Measurements from ENCODE around the gene ZNF44. TPM values are rescaled to one million over a fixed set of nuclear protein-coding genes. Genes with fewer than 3 reads are reported as not detected.

ZNF44 gene
- total RNA-seq, 4 donors from 2014 or later: 7.5 to 44.4 (median 23.5) TPM

- WGBS, 2 donors (ENCODE audit: low coverage in 1 of 2): 37 to 53% methylated on average over 3 to 11 of the region's 11 CpGs
- Histone ChIP-seq H3K4me1 (peaks cover 11 to 34% (median 17%) of the 10 kb centered on the region in 4 donors), H3K4me3 (peak overlapping the region; percentile 25 to 100 (median 91)), H3K27ac (peak overlapping the region; percentile 96 to 100 (median 99)), H3K36me3 (no peaks in the 10 kb centered on the region), H3K27me3 (no peaks in the 10 kb centered on the region), H3K9me3 (no peaks in the 10 kb centered on the region)
- DNase-seq: no peak
- in situ Hi-C loops (cut with MboI; ENCODE audit: low pct_ligation_motif_present in 1 of 4, low pct_unique_long_range_greater_than_20kb in 1 of 4, low sequenced_read_pairs in 3 of 4): no loop called here
- intact Hi-C loops (cut with DNase I; ENCODE audit: low total_unique reads): no loop called here
- no peak for TF ChIP-seq POLR2AphosphoS5 (IDR thresholded peaks at IDR 0.05)
- TF ChIP-seq EP300 (IDR thresholded peaks at IDR 0.05; ENCODE audit: low read depth): no peak
- TF ChIP-seq, protein P1, sequence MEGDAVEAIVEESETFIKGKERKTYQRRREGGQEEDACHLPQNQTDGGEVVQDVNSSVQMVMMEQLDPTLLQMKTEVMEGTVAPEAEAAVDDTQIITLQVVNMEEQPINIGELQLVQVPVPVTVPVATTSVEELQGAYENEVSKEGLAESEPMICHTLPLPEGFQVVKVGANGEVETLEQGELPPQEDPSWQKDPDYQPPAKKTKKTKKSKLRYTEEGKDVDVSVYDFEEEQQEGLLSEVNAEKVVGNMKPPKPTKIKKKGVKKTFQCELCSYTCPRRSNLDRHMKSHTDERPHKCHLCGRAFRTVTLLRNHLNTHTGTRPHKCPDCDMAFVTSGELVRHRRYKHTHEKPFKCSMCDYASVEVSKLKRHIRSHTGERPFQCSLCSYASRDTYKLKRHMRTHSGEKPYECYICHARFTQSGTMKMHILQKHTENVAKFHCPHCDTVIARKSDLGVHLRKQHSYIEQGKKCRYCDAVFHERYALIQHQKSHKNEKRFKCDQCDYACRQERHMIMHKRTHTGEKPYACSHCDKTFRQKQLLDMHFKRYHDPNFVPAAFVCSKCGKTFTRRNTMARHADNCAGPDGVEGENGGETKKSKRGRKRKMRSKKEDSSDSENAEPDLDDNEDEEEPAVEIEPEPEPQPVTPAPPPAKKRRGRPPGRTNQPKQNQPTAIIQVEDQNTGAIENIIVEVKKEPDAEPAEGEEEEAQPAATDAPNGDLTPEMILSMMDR (IDR thresholded peaks at IDR 0.05): no peak
- TF ChIP-seq POLR2A (IDR thresholded peaks at IDR 0.05): no peak
These were observed 508 bp upstream of the ZNF44 start for GRCh38 chr19:12295191-12295590.

GRCh38 chr19:12293777-12294248 lies 870 bp downstream of the ZNF44 start:
- Histone ChIP-seq H3K4me1 (peaks cover 20 to 46% (median 23%) of the 10 kb centered on the region in 4 donors), H3K36me3 (no peaks in the 10 kb centered on the region), H3K27ac (peak overlapping the region; percentile 96 to 100 (median 99)), H3K4me3 (peak overlapping the region; percentile 84 to 100 (median 96)), H3K9me3 (no peaks in the 10 kb centered on the region), H3K27me3 (no peaks in the 10 kb centered on the region)
- intact Hi-C loops (cut with DNase I; ENCODE audit: low total_unique reads) (no loop called here), in situ Hi-C loops (cut with MboI; ENCODE audit: low pct_ligation_motif_present in 1 of 4, low pct_unique_long_range_greater_than_20kb in 1 of 4, low sequenced_read_pairs in 3 of 4) (no loop called here)
- 0% methylated on average over 18 of the region's 18 CpGs; no CpG with 5 or more reads in 1 of the 2 donors for WGBS, 2 donors (ENCODE audit: low coverage in 1 of 2)
- DNase-seq: peak; percentile 92
- TF ChIP-seq, protein P1 (IDR thresholded peaks at IDR 0.05): no peak
- TF ChIP-seq POLR2AphosphoS5 (IDR thresholded peaks at IDR 0.05): peak; percentile 79 to 91 (median 90)
- TF ChIP-seq EP300 (IDR thresholded peaks at IDR 0.05; ENCODE audit: low read depth): no peak
- peak; percentile 66 for TF ChIP-seq POLR2A (IDR thresholded peaks at IDR 0.05)

- Histone ChIP-seq H3K27ac (peak overlapping the region in 3 of 4 donors; percentile 24 to 48 (median 44)), H3K27me3 (no peaks in the 10 kb centered on the region), H3K36me3 (peaks cover 0 to 19% (median 2%) of the 10 kb centered on the region in 4 donors), H3K9me3 (peaks cover 0 to 5% of the 10 kb centered on the region in 2 donors), H3K4me1 (peaks cover 19 to 45% (median 20%) of the 10 kb centered on the region in 4 donors), H3K4me3 (no peak overlapping the region)
- intact Hi-C loops (cut with DNase I; ENCODE audit: low total_unique reads): no loop called here
- 98% methylated on average over 7 of the region's 7 CpGs; no CpG with 5 or more reads in 1 of the 2 donors for WGBS, 2 donors (ENCODE audit: low coverage in 1 of 2)
- no peak for DNase-seq
- no peak for TF ChIP-seq EP300 (IDR thresholded peaks at IDR 0.05; ENCODE audit: low read depth)
- TF ChIP-seq, protein P1 (IDR thresholded peaks at IDR 0.05): no peak
- no peak for TF ChIP-seq POLR2A (IDR thresholded peaks at IDR 0.05)
- no peak for TF ChIP-seq POLR2AphosphoS5 (IDR thresholded peaks at IDR 0.05)
- in situ Hi-C loops (cut with MboI; ENCODE audit: low pct_ligation_motif_present in 1 of 4, low pct_unique_long_range_greater_than_20kb in 1 of 4, low sequenced_read_pairs in 3 of 4): no loop called here
These were observed 5.0 kb downstream of the ZNF44 start for GRCh38 chr19:12289790-12290065.

- Histone ChIP-seq H3K27me3 (no peaks in the 10 kb centered on the region), H3K9me3 (peaks cover 8 to 9% of the 10 kb centered on the region in 2 donors), H3K4me1 (peaks cover 12 to 39% (median 14%) of the 10 kb centered on the region in 4 donors), H3K27ac (no peak overlapping the region), H3K4me3 (no peak overlapping the region), H3K36me3 (peaks cover 0 to 35% (median 2%) of the 10 kb centered on the region in 4 donors)
- intact Hi-C loops (cut with DNase I; ENCODE audit: low total_unique reads) (no loop called here), in situ Hi-C loops (cut with MboI; ENCODE audit: low pct_ligation_motif_present in 1 of 4, low pct_unique_long_range_greater_than_20kb in 1 of 4, low sequenced_read_pairs in 3 of 4) (no loop called here)
- 81% methylated on average over 1 of the region's 1 CpG; no CpG with 5 or more reads in 1 of the 2 donors for WGBS, 2 donors (ENCODE audit: low coverage in 1 of 2)
- TF ChIP-seq, protein P1 (IDR thresholded peaks at IDR 0.05): no peak
- no peak for TF ChIP-seq POLR2A (IDR thresholded peaks at IDR 0.05)
- no peak for TF ChIP-seq EP300 (IDR thresholded peaks at IDR 0.05; ENCODE audit: low read depth)
- TF ChIP-seq POLR2AphosphoS5 (IDR thresholded peaks at IDR 0.05): no peak
- DNase-seq: no peak
These were observed 6.7 kb downstream of the ZNF44 start for GRCh38 chr19:12287958-12288500.

Data from transverse colon (tissue), 4 donors.